Nephron (organoid): ENCODE measurements around the gene PLA2G4D.

Experiments used
- H3K27ac Mint-ChIP-seq, 3 experiments: 2 replicates each; pipeline ENCODE4 v1.8.0; 2020; ENCODE audit warnings: mixed read lengths in 3 of 3, mild to moderate bottlenecking in 2 of 3, moderate library complexity in 1 of 3
- H3K27me3 Mint-ChIP-seq: 2 replicates; pipeline ENCODE4 v1.8.0; 2021; ENCODE audit warnings: low read depth, mild to moderate bottlenecking, moderate library complexity, mixed read lengths
- H3K36me3 Mint-ChIP-seq: 2 replicates; pipeline ENCODE4 v1.8.0; 2020; ENCODE audit warnings: low read depth, mixed read lengths
- H3K4me1 Mint-ChIP-seq: 2 replicates; pipeline ENCODE4 v1.8.0; 2020; ENCODE audit warnings: mixed read lengths
- H3K4me3 Mint-ChIP-seq, 3 experiments: 2 replicates each; pipeline ENCODE4 v1.8.0; 2020; ENCODE audit warnings: mild to moderate bottlenecking in 3 of 3, mixed read lengths in 3 of 3, moderate library complexity in 2 of 3
- H3K9me3 Mint-ChIP-seq: 2 replicates; pipeline ENCODE4 v1.8.0; 2020; ENCODE audit warnings: mixed read lengths
- TF ChIP-seq, protein P1 (sequence below), 3 experiments: fragments of 200-600 bp; sonication (generic); IDR thresholded peaks; one replicate each; pipeline ENCODE4 v1.5.0; 2021; ENCODE audit warnings: antibody characterized with exemption in 3 of 3; ENCODE audit not compliant: unreplicated experiment in 3 of 3

Gene PLA2G4D

DNA sequence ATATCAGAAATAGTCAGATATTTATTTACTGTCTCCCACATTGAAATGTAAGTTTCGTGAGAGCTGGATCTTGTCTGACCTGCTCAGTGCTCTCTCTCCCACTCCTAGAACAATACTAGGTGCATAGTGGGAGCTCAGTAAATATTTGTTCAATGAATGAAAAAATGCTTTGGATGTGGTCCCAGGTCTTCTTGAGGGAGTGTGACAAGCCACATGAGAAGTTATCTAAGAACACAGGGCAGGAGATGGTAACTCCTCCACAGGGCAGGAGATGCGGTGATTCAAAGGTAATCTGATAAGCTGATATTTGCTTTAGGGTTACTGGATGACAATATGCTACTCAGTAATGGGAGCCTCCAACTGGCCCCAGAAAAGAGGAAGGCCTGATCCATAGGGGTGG is 47.8 kb downstream of the PLA2G4D start:
- TF ChIP-seq, protein P1, sequence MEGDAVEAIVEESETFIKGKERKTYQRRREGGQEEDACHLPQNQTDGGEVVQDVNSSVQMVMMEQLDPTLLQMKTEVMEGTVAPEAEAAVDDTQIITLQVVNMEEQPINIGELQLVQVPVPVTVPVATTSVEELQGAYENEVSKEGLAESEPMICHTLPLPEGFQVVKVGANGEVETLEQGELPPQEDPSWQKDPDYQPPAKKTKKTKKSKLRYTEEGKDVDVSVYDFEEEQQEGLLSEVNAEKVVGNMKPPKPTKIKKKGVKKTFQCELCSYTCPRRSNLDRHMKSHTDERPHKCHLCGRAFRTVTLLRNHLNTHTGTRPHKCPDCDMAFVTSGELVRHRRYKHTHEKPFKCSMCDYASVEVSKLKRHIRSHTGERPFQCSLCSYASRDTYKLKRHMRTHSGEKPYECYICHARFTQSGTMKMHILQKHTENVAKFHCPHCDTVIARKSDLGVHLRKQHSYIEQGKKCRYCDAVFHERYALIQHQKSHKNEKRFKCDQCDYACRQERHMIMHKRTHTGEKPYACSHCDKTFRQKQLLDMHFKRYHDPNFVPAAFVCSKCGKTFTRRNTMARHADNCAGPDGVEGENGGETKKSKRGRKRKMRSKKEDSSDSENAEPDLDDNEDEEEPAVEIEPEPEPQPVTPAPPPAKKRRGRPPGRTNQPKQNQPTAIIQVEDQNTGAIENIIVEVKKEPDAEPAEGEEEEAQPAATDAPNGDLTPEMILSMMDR (IDR thresholded peaks at IDR 0.05; ENCODE audit: unreplicated experiment in 3 of 3) = no peak
- Mint-ChIP-seq H3K4me3 (no peak overlapping the region), H3K27me3 (peaks cover 10% of the 10 kb centered on the region), H3K9me3 (no peaks in the 10 kb centered on the region), H3K4me1 (peaks cover 17% of the 10 kb centered on the region), H3K27ac (no peak overlapping the region), H3K36me3 (no peaks in the 10 kb centered on the region)

- TF ChIP-seq, protein P1 (IDR thresholded peaks at IDR 0.05; ENCODE audit: unreplicated experiment in 3 of 3) = no peak
- H3K4me1 Mint-ChIP-seq = peaks cover 3% of the 10 kb centered on the region
- no peaks in the 10 kb centered on the region for H3K36me3 Mint-ChIP-seq
- no peak overlapping the region for H3K27ac Mint-ChIP-seq
- H3K9me3 Mint-ChIP-seq = no peaks in the 10 kb centered on the region
- H3K27me3 Mint-ChIP-seq = peaks cover 10% of the 10 kb centered on the region
- H3K4me3 Mint-ChIP-seq = no peak overlapping the region
Measured at GRCh38 chr15:42045211-42045615, 49.1 kb downstream of the PLA2G4D start.

- Mint-ChIP-seq H3K4me1 (no peaks in the 10 kb centered on the region), H3K36me3 (no peaks in the 10 kb centered on the region), H3K27me3 (peaks cover 6% of the 10 kb centered on the region), H3K4me3 (no peak overlapping the region), H3K27ac (no peak overlapping the region), H3K9me3 (no peaks in the 10 kb centered on the region)
- TF ChIP-seq, protein P1 (IDR thresholded peaks at IDR 0.05; ENCODE audit: unreplicated experiment in 3 of 3) = no peak
Measured at GRCh38 chr15:42042602-42043400, 51.6 kb downstream of the PLA2G4D start.

- H3K36me3 Mint-ChIP-seq = no peaks in the 10 kb centered on the region
Measured at GRCh38 chr15:42038401-42038800, 56.0 kb downstream of the PLA2G4D start.

DNA sequence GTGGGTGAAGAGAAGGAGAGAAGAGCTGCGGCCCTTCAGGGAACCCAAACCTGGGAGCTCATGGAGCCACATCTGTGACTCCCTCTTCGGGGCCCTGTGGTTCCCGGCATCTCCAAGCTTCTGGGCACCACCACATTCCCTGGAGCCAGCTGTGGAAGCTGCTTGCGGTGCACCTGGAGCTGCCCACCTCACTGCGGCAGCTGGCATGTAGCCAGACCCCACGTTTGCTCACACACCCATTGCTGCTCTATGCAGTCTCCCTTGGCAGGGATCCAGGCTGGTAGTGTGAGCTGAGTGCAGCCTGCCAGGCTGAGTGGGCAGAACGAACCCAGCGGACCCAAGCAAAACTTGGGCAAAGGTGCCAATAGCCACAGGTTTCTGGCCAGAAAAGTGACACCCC is 56.7 kb downstream of the PLA2G4D start:
- Mint-ChIP-seq H3K9me3 (no peaks in the 10 kb centered on the region), H3K27ac (no peak overlapping the region), H3K27me3 (no peaks in the 10 kb centered on the region), H3K36me3 (no peaks in the 10 kb centered on the region), H3K4me3 (no peak overlapping the region), H3K4me1 (no peaks in the 10 kb centered on the region)
- TF ChIP-seq, protein P1 (IDR thresholded peaks at IDR 0.05; ENCODE audit: unreplicated experiment in 3 of 3) = no peak

More at GRCh38 chr15:42038401-42038800, 56.0 kb downstream of the PLA2G4D start:
- H3K27me3 Mint-ChIP-seq = no peaks in the 10 kb centered on the region
- TF ChIP-seq, protein P1 (IDR thresholded peaks at IDR 0.05; ENCODE audit: unreplicated experiment in 3 of 3) = no peak
- no peaks in the 10 kb centered on the region for H3K4me1 Mint-ChIP-seq
- H3K9me3 Mint-ChIP-seq = no peaks in the 10 kb centered on the region
- no peak overlapping the region for H3K4me3 Mint-ChIP-seq
- H3K27ac Mint-ChIP-seq = no peak overlapping the region

GRCh38 chr15:42036966-42037365 is 57.4 kb downstream of the PLA2G4D start:
- H3K4me1 Mint-ChIP-seq = no peaks in the 10 kb centered on the region
- TF ChIP-seq, protein P1 (IDR thresholded peaks at IDR 0.05; ENCODE audit: unreplicated experiment in 3 of 3) = no peak
- no peak overlapping the region for H3K27ac Mint-ChIP-seq
- no peaks in the 10 kb centered on the region for H3K27me3 Mint-ChIP-seq
- no peaks in the 10 kb centered on the region for H3K9me3 Mint-ChIP-seq
- H3K36me3 Mint-ChIP-seq = no peaks in the 10 kb centered on the region
- no peak overlapping the region for H3K4me3 Mint-ChIP-seq
